ENCODE results near the gene DET1.

DET1 gene

GRCh38 chr15:88465633-88466224 lies 80.8 kb downstream of the DET1 start:
- DNase-seq (ENCODE audit: low read depth): no peak

GRCh38 chr15:88463870-88464532 lies 82.5 kb downstream of the DET1 start:
- no peak for DNase-seq (ENCODE audit: low read depth)
